GM06990 (cell line): ENCODE measurements around the gene FSTL4.

Experiments used
- DNase-seq: peaks from one replicate; pipeline ENCODE4 v3.0.0-alpha.2; 2011; ENCODE audit not compliant: insufficient read length; ENCODE audit errors: extremely low read depth
- H3K27me3 ChIP-seq: replicated peaks from 2 replicates; pipeline ENCODE4 v1.6.0; 2011; ENCODE audit warnings: low read length; ENCODE audit not compliant: control insufficient read depth, insufficient read depth
- H3K36me3 ChIP-seq: 2 replicates; pipeline ENCODE4 v1.5.1; 2011; ENCODE audit warnings: low read length; ENCODE audit not compliant: control insufficient read depth, insufficient read depth
- H3K4me3 ChIP-seq: replicated peaks from 2 replicates; pipeline ENCODE4 v1.5.1; 2011; ENCODE audit warnings: low read depth, mild to moderate bottlenecking, control low read depth, low read length
- CTCF ChIP-seq: IDR thresholded peaks from 2 replicates; pipeline ENCODE4 v1.5.1; 2011; ENCODE audit warnings: low read length, control low read depth, mild to moderate bottlenecking, inconsistent platforms; ENCODE audit not compliant: insufficient read depth, poor library complexity, severe bottlenecking

Gene FSTL4

DNA sequence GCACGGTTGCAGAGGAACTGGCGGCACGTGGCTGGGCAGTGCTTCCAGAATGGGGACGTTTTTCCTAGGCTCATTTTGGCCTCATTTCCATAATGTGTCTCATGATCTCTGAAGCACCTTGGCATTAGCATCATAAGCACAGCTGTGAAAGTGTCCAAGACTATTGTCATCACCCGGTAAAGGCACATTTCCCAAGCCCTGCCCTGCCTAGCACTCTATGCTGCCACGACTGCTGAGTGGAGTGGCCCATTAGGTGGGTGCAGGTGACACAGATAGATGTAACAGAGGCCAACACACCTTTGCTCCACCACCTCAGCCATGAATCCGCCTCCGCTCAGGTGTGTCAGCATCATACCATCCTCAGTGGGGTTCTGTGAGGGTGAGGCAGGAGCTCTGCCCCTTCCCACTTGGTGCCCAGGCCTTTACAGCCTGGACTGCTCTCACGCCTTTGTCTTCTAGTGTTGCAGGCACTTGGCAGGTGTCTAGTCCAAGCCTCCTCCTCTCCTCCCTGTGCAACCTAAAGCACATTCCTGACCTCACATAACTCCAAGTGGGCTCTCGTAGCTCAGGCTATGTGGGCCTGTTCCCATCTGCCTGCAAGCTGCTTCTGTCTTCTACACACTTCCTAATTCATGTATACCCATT, 213.0 kb downstream of the FSTL4 start:
- no peak overlapping the region for H3K4me3 ChIP-seq
- no peaks in the 10 kb centered on the region for H3K36me3 ChIP-seq
- DNase-seq, result no peak
- H3K27me3 ChIP-seq, result no peaks in the 10 kb centered on the region
- TF ChIP-seq CTCF, result no peak

DNA sequence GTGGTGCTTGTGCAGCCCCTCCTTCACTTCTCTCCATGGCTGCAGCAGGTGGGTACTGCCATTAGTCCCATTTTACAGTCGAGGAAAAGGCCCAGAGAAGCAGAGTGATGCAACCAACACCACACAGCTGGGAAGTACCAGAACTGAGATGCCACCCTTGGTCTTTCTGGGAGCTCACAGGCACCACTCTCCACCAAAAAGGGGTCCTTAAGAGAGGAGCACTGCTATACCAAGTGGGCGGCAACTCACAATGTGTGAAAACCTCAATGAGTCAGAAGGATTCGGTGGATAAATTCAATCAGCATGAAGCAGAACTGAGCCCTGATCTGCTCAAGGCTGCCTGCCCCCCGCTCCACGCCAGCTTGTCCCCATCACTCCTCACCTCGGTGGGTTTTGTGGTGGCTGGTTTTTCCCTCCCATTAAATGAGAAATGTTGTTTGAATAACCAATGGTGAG, 213.7 kb downstream of the FSTL4 start:
- peak; percentile 69 for DNase-seq
- H3K27me3 ChIP-seq, result no peaks in the 10 kb centered on the region
- no peaks in the 10 kb centered on the region for H3K36me3 ChIP-seq
- TF ChIP-seq CTCF, result no peak
- no peak overlapping the region for H3K4me3 ChIP-seq

DNA sequence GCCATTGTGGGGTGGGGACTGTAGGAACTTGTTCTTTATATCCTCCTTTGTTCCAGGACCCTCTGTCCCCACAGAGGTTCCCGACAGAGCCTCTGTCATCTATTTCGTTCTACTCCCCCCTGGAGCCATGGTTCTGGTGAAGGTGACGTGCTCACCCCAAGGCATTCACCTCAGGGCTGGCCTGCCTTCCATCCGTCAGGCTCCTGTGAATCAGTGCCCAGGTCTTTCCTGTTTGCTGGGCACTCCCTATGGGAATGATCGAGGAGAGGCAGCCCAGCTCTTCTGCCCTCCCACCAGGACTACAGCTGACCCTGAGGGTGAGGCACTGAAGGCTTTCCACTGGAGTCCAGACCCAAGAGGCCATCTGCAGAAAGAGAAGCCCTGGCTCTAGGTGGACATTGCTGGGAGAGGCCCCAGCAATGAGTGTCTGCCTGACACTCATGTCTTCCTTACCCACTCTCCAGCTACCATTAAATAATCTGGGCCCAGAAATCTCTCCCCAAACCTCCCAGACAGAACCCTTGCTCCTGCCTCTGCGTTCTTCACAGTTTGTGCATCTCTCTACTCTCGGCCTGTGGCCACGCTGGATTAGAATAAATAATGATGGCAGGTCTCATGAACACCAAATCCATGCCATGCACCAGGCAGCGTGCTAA, 214.2 kb downstream of the FSTL4 start:
- no peak for DNase-seq
- H3K27me3 ChIP-seq, result no peaks in the 10 kb centered on the region
- TF ChIP-seq CTCF, result no peak
- H3K4me3 ChIP-seq, result no peak overlapping the region
- H3K36me3 ChIP-seq, result no peaks in the 10 kb centered on the region

DNA sequence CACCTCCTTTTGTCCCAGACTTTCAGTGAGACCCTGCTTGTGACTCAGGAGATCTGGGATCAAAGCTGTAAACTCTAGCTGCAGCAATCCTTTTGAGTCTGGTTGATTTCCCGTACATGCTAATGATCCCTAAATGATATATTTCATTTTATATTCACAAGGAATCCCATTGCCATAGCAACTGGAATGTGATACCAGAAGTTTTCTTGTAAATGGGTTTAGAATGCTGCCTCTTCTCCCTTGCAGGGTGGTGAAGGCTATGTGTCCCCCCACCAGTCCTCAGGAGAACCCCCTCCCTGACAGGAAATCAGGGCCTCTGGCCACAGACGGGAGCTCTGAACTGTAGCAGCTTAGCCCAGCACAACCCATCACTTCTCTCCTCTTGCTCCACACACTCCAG, 215.0 kb downstream of the FSTL4 start:
- no peak for DNase-seq
- Histone ChIP-seq H3K4me3 (no peak overlapping the region), H3K27me3 (no peaks in the 10 kb centered on the region), H3K36me3 (no peaks in the 10 kb centered on the region)
- no peak for TF ChIP-seq CTCF

- Histone ChIP-seq H3K4me3 (no peak overlapping the region), H3K27me3 (no peaks in the 10 kb centered on the region), H3K36me3 (no peaks in the 10 kb centered on the region)
- no peak for TF ChIP-seq CTCF
- no peak for DNase-seq
These were observed 215.5 kb downstream of the FSTL4 start for GRCh38 chr5:133396814-133397213.
